NCI-H2081 (cell line): ENCODE data around the gene GABRR3.

Source experiments
- DNase-seq, 2 experiments: peaks; one replicate each; lab custom pipeline; 2025; lab: John Stamatoyannopoulos, UW

GABRR3 gene

DNA sequence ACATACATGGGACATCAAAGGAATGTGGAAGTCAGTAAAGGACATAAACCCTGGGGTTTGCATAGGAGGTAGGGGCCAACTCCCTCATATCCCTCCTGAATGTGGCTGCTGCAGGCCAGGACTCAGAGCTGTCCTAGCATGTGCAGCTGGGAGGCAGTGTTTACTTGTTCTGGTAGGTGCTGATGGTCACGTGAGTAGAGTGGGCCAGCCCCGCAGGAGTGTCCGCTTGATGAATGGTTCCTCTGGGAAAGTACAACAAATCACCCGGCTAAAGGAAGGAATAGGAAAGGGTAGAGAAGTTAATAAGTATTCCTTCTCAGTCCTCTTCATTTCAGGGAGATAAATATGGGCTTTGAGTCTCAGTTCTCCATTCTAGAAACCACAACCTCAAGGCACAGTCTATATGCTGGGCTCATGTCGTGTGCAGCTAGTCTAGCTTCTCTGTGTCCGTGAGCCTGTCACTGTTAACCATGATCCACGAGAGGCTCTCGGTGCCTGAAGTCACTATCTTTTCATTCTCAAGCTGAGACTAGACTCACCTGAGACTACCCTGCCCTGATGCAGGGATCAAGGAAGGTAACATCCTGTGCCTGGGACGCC, 80.8 kb downstream of the GABRR3 start:
- DNase-seq, result no peak

DNA sequence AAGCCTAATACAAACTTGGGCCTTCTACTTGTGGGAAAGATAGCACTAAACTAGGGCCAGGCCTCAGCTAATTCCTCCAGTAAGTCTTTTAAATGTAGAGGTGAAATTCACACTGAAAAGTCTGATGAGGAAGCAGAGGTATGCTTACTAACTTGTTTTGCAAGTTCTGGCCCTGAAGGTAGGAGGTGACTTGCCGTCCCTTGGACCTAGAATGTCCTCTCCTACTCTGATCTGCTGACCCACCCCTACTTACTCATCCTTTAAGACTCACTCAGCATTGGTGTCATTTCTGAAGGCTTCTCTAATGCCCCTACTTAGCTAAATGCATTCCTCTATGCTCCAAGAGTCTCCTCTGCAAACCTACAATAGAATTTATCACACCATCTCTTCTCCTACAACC, 82.2 kb downstream of the GABRR3 start:
- DNase-seq, result no peak

DNA sequence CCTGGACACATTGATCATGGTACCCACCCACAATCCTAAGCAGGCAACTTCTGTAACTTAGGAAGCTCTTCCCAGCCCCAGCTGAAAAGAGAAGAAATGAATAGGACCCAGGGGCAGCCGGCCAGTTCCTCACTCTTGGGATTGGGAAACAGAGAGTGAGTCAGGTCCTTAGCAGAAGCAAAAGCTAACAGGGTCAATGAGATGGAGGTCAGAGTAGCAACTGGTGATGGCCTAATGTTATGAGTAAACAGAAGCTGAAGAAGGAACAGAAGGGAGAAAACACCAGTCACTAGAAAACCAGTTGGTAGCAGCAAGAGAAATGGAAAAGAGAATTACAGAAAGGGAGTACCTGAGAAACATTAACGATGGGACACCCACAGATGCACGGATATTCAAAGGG, 82.8 kb downstream of the GABRR3 start:
- DNase-seq, result no peak

DNA sequence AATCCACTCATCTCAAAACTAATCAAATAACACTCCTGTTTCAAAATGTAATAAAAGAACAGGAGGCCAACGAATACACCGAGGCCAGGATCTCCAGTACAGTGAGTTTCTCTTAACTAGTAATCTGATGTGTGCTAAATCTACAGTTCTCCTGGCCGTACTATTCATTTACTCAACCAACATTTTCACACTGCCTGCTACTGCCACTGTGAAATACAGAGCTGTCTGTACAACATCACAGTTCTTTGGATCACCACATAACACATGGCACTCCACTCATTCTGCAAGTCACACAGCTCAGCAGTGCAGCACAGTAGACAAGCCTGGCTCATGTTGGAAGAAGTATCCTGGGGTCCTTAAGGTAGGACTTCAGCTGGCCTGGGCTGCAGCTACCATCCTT, 84.8 kb downstream of the GABRR3 start:
- no peak for DNase-seq

DNA sequence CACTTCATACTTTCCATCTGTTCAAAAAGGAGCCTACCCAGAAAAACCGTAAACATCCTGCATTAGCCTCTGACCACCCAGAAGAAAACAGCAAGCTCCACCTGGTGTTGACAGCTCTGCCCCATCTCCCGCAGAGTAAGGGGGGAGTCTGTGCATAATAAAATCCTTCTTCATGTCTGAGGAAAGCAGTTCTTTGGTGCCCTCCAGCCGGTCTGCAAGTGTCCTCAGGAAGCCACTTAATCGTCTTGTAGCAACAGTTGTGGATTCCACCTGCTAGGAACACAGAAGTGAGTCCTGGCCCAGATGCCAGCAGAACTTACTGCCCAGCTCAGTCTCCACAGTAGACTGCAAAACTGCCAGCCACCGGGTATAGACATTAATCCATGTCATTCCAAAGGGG, 85.4 kb downstream of the GABRR3 start:
- no peak for DNase-seq

DNA sequence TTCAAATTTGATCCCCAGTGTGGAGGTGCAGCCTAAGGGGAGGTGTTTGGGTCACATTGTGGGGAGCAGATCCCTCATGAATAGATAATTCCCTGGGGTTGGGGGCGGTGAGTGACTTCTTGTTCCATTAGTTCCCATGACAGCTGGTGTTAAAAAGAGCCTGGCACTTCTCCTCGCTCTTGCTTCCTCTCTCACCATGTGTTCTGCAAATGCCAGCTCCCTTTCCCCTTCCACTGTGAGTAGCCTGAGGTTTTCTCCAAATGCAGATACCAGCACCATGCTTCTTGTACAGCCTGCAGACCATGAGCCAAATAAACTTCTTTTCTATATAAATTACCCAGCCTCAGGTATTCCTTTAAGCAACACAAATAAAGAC, 86.0 kb downstream of the GABRR3 start:
- DNase-seq, result no peak

DNA sequence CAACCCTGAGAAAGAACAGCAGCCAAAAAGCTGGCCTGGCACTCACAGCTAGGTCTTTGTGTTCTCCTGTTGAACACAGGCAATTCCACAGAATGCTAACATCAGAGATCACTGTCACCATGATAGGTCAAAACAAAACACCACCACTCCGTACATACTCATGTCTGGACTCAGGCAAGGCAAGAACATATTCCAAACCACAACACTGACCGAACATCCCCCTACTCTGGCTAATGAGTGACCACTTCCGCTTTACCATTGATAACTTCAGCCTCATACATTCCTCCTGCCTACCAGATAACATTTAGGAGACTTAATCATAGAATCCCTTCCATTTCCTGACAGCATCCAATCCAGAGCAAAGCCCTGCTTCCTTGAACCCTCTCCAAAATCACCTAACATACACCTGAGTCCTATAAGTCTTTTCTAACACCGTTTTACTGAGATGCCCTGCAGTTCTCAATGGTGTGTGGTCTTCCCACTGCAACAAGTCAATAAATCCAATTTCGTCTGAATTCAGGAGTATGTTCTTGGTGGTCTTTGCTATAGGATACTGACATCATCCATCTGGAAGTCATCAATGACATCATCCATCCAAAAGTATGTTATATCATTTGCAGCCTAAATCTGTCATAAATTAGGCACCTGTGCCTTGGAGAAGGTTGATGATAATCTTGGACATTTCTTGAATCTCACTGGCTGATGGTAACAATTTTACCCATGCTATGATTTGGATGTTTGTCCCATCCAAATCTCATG, 86.6 kb downstream of the GABRR3 start:
- no peak for DNase-seq

DNA sequence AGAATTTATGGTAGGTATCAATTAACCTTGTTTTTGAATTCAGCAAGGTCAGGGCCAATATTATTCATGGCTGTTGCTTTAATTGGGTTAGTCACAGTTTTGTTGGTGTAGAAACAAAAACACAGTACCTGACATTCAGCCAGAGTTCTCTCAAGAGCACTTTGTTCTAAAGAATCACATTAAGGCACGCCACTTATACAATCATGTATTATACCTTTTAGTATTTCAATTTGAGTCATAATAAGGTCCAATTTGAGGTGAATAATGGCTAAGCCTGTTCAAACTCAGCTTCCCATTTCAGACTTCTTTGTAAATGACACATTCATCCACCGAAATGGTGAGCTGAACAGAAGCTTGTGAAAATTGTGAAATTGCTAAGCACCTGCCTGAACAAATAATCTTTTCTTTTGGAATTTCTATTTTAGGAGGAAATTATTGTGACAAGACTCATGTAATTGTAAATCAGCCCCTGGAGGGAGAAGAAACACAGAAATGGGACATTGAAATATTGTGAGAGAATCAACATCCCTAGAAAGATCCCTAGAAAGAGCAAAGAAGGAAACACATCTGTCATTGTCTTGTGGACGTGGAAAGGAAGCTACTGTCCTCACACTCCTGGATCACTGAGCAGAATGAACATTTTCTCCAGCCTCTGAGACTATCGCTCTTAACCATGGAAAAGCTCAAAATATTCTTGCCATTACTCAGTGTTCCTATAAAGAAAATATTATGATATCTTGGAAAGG, 92.1 kb downstream of the GABRR3 start:
- DNase-seq, result peak; percentile 77 to 94

DNA sequence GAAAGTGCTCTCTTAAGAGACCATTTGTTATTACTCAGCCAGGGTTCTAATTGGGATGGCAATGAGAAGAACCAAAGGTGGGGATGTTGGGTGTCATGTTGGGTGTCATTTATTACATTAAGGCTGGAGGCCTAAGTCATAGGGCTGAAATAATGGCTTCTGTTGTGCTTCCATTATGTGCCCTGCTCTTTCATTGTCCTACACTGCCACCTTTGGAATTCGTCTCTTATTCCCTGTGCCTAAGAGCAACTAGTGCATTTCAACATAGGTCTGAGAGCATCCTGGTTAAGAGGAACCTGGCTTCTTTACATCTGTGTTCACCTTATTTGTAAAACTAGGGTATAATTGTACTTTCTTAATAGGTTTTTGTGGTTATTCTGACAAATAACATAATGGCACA, 95.1 kb downstream of the GABRR3 start:
- DNase-seq, result peak in 1 of 2 experiments; percentile 57

DNA sequence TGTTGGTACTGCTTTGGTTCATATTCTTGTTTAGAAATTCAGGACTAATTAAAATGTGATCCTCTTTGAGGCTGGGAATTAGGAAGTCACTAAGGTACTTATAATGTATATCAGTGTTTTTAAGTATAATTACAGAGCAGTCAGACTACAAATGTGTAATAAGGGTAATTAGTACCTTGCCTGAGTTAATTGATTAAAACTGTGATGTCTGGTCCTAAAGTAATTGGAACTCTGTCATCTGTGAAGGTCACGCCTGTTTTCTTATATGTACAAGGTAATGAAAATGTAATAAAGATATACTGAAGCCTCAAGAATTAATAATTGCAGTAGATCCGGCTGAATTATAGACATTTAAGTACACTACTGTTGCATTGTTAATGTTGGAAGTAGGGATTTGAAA, 95.7 kb downstream of the GABRR3 start:
- no peak for DNase-seq

DNA sequence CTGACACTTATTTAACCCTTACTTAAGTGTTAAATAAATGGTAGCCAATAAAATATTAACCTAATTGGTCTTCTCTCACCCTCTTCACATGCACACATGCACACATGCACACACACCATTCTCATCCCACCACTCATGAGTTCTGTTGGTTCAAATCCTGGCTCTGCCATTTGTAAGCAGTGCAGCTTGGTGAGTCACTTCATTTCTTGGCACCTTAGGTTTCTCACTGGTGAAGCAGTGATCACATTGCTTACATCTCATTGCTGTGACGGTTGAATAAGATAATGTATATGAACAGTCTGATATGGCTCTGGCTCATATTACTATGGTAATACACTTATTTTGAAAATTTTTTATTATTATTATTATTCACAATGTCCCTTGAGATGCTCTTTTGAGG, 96.7 kb downstream of the GABRR3 start:
- DNase-seq, result no peak

DNA sequence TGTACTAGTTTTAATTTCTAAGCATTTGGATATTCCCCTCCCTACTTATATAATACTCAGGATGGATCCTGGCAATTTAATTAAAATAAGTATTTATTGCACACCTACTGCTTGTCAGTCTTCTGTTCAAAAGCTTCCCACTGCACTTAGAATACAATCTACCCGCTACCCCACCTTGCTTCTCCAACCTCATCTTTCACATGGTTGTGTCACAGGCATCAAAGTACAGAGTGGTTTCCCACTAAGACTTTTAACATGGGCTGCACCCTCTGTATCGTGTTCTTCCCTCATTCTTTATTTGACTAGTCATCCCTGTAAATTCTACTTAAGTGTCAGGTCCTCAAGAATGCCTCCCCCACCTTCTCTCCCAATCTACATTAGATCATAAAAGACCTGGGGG, 97.9 kb downstream of the GABRR3 start:
- no peak for DNase-seq

DNA sequence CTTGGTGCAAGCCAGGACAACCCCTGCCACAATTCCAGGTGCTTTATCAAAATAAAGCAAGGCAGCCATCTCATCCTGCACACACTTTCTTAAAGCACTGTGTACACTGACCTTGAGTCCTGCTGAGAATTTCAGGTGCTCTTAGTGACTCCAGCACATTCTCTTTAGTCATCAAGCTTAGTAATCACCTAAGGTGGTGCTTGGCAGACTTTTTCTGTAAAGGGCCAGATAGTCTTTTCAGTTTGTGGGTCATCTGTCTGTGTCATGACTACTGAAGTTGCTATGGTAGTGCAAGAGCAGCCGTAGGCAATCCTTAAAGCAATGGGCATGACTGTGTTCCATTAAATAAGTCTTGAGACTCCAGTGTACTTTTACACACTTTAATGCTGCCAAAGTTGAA, 99.3 kb downstream of the GABRR3 start:
- DNase-seq, result no peak
